ENCODE measurements around the gene DOCK2.

DNA sequence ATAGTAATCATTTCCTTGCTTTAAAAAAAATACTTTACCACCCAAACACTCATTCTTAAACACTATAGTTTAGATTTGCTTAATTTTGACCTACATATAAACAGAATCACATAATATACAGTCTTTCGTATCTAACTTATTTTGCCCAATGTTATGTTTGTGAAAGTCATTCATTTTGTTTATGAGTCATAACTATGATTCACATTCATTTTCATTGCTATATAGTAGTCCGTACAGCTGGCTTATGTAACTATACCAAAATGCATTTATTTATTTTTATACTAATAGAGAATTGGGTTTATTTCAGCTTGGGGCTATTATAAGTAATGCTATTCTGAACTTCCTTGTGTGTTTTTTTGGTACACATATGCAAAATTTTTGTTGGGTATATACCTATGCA, 434.7 kb downstream of the DOCK2 start:
- TF ChIP-seq EP300 (IDR thresholded peaks at IDR 0.05; ENCODE audit: low read length) (no peak), POLR2AphosphoS2 (IDR thresholded peaks at IDR 0.05; ENCODE audit: low read length) (no peak)

All from K562 (cell line).